Activated T-helper 1 cell treated with anti-CD3 and anti-CD28 coated beads, Interleukin-12 subunit alpha, Interleukin-12 subunit beta, Interleukin-2, Interleukin-4 antibody, amounts not matched to agents 30 ng/mL and 10 ng/mL and 1 ng/mL, durations not matched to agents 14 hours and 24 hours and 36 hours (primary cell): ENCODE measurements around the gene CLDN20. TPM values are rescaled to one million over a fixed set of nuclear protein-coding genes. Genes with fewer than 3 reads are reported as not detected.

Source experiments
- DNase-seq: peaks from one replicate; pipeline ENCODE4 v3.0.0; 2021; ENCODE audit warnings: low spot score
- H3K27ac Mint-ChIP-seq: one replicate; pipeline ENCODE4 v1.8.0; 2021; ENCODE audit warnings: mild to moderate bottlenecking, mixed read lengths
- H3K27me3 Mint-ChIP-seq: one replicate; pipeline ENCODE4 v1.8.0; 2022; ENCODE audit warnings: mild to moderate bottlenecking, moderate library complexity, mixed read lengths; ENCODE audit not compliant: insufficient read depth
- H3K36me3 Mint-ChIP-seq: one replicate; pipeline ENCODE4 v1.8.0; 2021; ENCODE audit warnings: low read depth, mixed read lengths
- H3K4me1 Mint-ChIP-seq: one replicate; pipeline ENCODE4 v1.8.0; 2021; ENCODE audit warnings: low read depth, mixed read lengths
- H3K4me3 Mint-ChIP-seq: one replicate; pipeline ENCODE4 v1.8.0; 2021; ENCODE audit warnings: mild to moderate bottlenecking, moderate library complexity, mixed read lengths
- H3K9me3 Mint-ChIP-seq: one replicate; pipeline ENCODE4 v1.8.0; 2021; ENCODE audit warnings: mixed read lengths
- intact Hi-C: fragments of 100-400 bp; cut with micrococcal nuclease; formaldehyde crosslinking; loops from one replicate; pipeline ENCODE4 v1.15.1; 2024
- total RNA-seq: library from RNA; stranded (reverse); gene quantifications from 2 replicates; pipeline ENCODE4 v1.2.3, GENCODE V29; 2022

Gene CLDN20
- total RNA-seq, 1 donor from 2014 or later, result not detected

DNA sequence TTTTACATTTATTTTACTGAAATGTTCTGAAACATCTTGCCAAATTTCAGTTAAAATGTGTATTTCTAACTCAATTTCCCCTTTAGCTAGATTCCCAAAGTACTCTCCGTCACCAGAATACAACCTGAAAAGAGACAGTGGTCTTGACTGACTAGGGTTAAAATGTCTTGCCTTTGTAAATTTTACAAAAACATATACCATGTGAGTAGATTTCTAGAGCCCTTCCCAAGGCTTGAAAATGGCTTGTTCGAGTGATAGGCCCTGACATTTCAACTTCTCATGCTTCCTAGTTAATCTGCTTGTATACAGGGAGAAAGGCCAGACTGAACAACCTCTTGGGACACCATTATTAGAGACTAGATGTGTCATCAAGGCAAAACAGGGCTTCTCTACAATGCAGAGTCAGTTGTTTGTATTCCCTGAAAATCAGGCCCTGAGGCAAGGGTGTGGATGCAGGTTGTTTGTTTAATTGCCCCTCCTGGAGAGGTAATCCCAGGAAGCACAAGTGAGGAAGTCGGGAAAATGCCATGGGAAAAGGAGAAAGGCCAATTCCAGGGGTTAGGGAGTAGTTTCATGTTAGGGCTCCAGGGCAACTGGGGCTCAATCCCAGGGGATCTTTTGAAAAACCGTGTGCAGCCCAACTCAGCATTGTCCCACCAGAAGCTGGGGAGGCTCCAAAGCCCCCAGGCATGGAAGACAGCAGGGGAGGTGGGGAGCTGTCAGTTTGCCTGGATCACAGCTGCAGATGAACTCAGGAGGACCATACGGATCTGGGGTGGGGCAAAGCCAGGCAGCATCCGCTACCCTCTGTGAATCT is 62.1 kb downstream of the CLDN20 start:
- no peak for DNase-seq
- Mint-ChIP-seq H3K36me3 (peaks cover 2% of the 10 kb centered on the region), H3K4me1 (peaks cover 33% of the 10 kb centered on the region), H3K27me3 (no peaks in the 10 kb centered on the region), H3K9me3 (no peaks in the 10 kb centered on the region), H3K27ac (no peak overlapping the region), H3K4me3 (no peak overlapping the region)
- intact Hi-C loops, result loop anchor here (5.0 to 10.0 kb wide), 2 partner anchors 1361 to 1859 kb away; no protein-coding TSS in a partner anchor

Other genes starting within 250 kb of the CLDN20 start
- gene TFB1M, start 50.5 kb downstream of the CLDN20 start, total RNA-seq, result 27.7 and 31.2 TPM in 2 replicates
- gene NOX3, start 191.8 kb downstream of the CLDN20 start, total RNA-seq, result not detected in 2 replicates